NCI-H748 (cell line): ENCODE measurements around the gene CCDC181.
"Not testable (repeated sequence)": the region's sequence is repeated elsewhere in the genome, so short reads cannot be mapped to it uniquely, and the experiment has no call there.

Experiments
- DNase-seq: peaks from one replicate; lab custom pipeline; 2025; ENCODE audit not compliant: unreplicated experiment; lab: John Stamatoyannopoulos, UW

Gene CCDC181

GRCh38 chr1:169427081-169427641, at the start of gene CCDC181:
TSS of gene CCDC181 (minus strand) at chr1:169427474. CDS start at chr1:169424927, 2,547 bp downstream.
- peak; percentile 90 for DNase-seq

DNA sequence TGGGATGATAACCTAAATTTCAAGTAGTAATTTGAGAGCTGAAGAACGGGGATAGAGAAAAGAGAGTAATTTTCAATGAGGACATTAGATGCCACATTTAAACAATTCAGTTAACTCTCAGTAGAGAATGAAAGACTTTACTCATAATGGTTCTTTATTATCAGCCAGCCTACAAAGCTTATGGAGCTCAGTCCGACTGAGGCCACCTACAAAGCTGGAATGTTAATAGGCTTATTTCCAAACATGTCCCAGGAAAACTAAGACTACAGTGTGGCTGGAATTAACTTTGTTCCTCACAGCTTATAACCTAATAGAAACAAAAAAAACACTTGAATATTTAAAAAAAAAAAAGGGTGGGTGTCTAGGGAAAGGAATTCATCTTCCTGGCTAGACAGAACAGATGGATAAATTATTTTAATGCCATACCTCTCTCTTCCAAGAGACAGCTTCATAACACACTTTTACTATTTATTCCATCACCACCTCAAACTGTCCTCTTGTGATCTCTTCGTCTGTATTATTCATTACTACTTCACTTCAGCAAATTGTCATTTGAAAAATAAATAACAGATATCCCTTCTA, 48.6 kb upstream of the CCDC181 start:
- no peak for DNase-seq

DNA sequence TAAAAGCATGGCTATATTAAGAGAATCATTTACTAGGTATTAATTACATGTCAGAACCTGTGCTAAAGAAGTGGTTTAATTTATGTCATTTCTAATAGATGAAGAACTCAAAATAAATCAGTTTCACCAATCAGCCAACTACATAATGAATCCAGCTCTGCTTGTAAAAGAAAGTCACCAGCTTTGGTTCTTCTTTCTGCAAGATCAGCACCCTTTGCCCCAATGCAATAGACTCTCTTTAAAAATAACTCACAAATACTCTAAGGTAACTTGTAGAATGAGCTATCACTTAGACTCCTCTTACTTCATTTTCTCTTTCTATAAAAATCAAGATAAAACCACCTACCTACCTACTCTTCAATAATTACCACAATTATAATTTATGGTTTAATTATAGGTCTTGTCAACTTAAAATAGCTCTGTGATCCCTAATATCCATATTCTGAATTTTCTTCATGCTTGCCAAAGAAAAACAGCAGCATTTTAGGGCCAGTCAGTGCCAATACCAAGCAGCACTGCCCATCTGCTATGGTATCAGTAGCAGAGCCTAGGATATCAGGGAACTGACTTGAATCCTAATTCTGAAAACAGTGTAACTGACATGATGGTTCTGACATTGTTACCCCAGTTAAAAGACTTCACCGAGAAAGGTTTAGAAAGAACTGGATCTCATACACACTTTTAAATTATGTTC, 47.2 kb upstream of the CCDC181 start:
- no peak for DNase-seq

- no peak for DNase-seq
These were observed 46.1 kb upstream of the CCDC181 start for GRCh38 chr1:169473347-169473746.

DNA sequence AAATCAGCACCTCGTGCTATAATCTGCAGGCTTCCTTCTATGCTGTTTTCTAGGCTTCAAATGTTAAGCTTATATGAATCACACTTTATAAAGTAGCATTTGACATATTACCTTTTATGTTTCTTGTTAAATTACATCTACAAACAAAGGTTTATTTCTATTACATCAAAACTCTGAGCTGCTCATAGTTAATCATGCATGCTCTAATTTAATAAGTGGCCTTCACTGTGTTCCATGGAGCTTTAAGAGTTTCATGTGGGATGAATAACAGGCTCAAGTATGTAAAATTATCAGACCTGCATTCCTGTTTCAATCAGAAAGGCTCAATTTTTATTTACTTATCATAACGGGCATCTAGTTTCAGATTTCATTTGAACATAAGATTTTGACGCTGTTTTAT, 45.5 kb upstream of the CCDC181 start:
- DNase-seq: no peak

GRCh38 chr1:169468982-169469381, 41.7 kb upstream of the CCDC181 start:
- DNase-seq: no peak

DNA sequence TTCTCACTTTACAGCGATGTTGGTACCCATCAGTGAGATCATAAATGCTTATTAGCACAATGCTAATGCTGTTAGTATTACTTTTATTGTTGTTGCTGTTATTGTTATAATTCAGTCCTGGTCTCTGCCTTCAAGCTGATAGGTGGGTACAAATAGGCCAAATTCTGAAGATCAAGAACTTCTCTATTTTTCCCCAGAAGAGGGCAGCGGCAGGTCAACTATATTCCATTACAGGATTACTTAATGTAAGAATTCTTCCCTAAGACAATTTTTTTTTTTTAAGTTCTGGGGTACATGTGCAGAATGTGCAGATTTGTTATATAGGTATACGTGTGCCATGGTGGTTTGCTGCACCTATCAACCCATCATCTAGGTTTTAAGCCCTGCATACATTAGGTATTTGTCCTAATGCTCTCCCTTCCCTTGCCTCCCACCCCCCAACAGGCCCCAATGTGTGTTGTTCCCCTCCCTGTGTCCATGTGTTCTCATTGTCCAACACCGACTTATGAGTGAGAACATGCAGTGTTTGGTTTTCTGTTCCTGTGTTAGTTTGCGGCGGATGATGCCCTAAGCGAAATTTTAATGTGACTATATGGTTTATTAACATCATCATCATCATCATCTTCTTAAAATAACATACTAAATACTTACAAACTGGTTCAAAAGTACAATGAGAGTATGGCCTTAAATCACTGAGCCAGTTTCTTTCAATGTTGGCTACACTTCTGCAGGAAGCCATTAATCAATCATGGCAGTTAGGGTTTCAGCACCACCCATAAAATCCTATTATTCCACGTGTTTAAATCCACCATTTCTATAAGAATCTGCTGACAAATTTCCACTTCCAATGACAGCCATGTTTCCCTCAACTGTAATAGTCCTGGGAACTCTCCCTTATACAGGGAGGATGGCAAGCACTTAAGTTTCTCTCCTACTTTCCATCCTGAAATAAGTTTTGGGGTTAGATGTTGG, 39.3 kb upstream of the CCDC181 start:
- DNase-seq: peak; percentile 18

DNA sequence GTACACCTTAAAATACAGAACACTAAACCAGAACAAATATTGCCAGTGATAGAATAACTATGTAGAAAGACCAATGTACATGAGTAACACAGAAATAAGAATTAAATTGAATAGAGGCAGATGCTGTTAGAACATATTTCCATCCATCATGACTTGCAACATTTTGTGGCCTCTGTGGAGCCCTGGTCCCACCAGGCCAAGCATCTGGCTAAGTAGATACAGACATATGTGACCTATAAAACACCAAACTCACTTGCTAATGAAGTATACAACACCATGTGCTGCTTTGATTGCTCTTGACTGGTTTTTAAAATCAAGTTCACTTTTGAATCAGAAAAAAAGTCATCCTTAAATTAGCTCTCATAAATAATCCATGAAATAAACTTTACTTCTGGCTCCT, 38.0 kb upstream of the CCDC181 start:
- DNase-seq: no peak

DNA sequence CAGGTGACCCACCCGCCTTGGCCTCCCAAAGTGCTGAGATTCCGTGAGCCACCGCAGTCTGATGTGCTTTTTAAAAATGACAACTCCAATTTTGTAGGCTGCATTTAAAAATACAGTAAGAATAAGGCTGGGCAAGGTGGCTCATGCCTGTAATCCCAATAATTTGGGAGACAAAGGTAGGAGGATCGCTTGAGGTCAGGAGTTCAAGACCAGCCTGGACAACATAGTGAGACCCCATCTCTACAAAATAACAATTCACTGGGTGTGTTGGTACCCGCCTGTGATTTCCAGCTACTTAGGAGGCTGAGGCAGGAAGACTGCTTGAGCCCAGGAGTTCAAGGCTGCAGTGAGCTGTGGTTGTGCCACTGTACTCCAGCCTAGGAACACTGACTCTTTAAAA, 35.1 kb upstream of the CCDC181 start:
- DNase-seq: no peak

GRCh38 chr1:169461390-169462000, 34.2 kb upstream of the CCDC181 start:
- no peak for DNase-seq

GRCh38 chr1:169460191-169460833, 33.0 kb upstream of the CCDC181 start:
- DNase-seq: no peak

- DNase-seq: no peak
These were observed 30.2 kb upstream of the CCDC181 start for GRCh38 chr1:169457443-169457842.

- DNase-seq: no peak
These were observed 28.8 kb upstream of the CCDC181 start for GRCh38 chr1:169456029-169456428.

DNA sequence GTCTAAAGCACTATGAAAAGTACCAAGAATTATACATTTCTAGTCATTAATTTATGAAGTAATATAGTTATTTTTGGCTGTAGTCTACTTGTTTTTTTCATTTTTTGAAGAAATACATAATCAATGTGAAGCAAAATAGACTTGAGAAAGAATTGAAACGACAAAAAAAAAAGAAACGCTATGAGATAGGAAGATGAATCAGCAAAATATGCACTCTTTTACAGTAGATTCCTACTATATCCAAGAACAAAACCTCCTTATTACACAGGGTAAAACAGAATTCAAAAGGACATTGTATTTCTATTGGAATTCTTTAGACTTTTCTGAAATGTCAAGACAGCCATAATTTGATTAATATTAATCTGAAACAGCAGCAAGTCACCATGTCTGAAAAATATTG, 25.6 kb upstream of the CCDC181 start:
- DNase-seq: no peak

DNA sequence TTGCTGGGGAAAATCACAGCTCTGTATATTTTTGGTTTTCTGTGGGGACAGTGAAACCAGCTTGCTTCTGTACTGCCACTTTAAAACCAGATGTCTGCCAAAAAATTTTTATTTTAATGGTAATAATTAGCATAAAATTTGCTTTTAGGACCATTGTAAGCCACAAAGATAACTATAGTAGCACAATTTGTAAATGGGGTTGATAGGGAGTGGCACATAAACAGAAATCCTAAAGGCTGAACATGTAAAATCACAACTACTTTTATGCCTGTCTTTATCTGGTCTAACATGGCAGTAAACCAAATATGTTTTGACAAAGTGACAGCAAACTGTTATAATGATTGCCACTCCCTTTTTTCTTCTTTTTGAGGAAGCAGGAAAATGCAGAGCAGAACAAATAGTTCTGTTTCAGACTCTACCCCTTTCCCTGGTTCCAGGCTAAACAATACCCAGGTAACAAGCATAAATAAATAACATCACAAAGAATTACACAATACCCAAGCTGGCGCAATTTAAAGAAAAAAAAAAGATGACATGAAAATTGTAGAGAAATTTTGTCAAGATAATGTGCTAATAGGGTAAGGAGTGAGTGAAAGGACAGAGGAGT, 24.0 kb upstream of the CCDC181 start:
- DNase-seq: no peak

GRCh38 chr1:169443923-169444322, 16.6 kb upstream of the CCDC181 start:
- no peak for DNase-seq

- DNase-seq: peak; percentile 14
These were observed 1.0 kb downstream of the CCDC181 start for GRCh38 chr1:169426174-169426705.

DNA sequence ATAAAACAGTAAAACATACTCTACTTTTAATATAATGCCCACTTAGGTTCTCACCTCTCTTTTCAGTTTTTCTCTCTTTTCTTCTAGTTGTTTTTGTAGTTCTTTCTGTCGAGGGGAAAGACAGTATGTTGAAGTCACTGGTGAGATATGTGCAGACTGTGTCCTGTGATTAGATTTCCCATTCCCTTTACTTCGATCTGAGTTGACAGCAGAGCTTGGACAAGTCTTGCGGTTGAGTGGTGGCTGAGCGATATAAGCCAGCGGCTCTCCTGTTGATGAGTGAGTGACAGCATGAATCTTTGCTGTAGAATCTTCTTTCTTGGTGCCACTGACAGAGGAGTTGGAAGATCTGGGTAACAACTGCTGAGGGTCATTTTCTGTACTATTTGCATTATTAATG, 6.0 kb downstream of the CCDC181 start:
- DNase-seq: no peak

DNA sequence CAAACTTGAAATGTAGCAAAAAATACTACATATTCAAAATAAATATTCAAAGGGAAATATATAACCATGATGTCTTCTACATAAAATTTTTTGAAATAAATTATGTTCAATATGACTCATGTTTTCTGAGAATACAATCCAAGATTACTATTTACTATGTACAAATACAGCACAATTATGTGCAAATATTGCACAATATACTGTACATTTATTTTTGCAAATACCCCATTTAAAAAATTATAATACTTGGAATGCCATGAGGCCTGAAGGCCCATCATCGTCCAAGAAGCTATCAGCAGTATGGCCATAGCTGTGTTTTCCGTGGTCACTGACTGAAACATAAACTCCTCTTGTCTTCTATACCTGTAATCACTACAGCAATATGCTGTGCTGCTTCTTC, 12.3 kb downstream of the CCDC181 start:
- DNase-seq: no peak

- DNase-seq: not testable (repeated sequence)
These were observed 18.9 kb downstream of the CCDC181 start for GRCh38 chr1:169408340-169408739.
